HCT116 (cell line): ENCODE data around the gene HECW1. TPM values are rescaled to one million over a fixed set of nuclear protein-coding genes. Genes with fewer than 3 reads are reported as not detected.

Experiments
- ATAC-seq: fragments of 200-7000 bp; cut with Tn5 transposase; 2 replicates; pipeline ENCODE4 v1.9.1; 2020; ENCODE audit warnings: mild to moderate bottlenecking, moderate library complexity
- BruUV-seq: library from RNA; stranded (reverse); fragments of 400-500 nt; replicated peaks from 2 replicates; lab custom pipeline; 2021; lab: Mats Ljungman, UMichigan
- CTCF ChIA-PET: fragments of 300-600 bp; sonication (Branson Sonifier 250); formaldehyde crosslinking; loops from one replicate; lab custom pipeline; 2021; ENCODE audit warnings: antibody characterized with exemption; lab: Charles Lee
- POLR2A ChIA-PET: fragments of 300-600, 350-600 bp; sonication (Branson Sonifier 250); formaldehyde crosslinking; loops from one replicate; lab custom pipeline; 2021; ENCODE audit warnings: antibody characterized with exemption; lab: Charles Lee
- RAD21 ChIA-PET, 2 experiments: fragments of 300-600 bp; sonication (Branson Sonifier 250); formaldehyde crosslinking; loops; one replicate each; lab custom pipeline; 2023; ENCODE audit warnings: low total read pairs in 2 of 2; ENCODE audit not compliant: uncharacterized antibody in 2 of 2, unreplicated experiment in 2 of 2, low non-redundant PET in 1 of 2; lab: Charles Lee
- DNase-seq: peaks from one replicate; pipeline ENCODE4 v3.0.0-alpha.2; 2010; ENCODE audit warnings: low read depth, low spot score
- H2AFZ ChIP-seq: fragments of 200-600 bp; shearing (Covaris generic), sonication (generic); 2 replicates; pipeline ENCODE4 v1.6.1; 2017; ENCODE audit warnings: low read depth, mixed run types, mixed read lengths, antibody characterized with exemption, low read length; ENCODE audit not compliant: poor library complexity, severe bottlenecking
- H3K27ac ChIP-seq: 2 replicates; pipeline ENCODE4 v1.5.1; 2012; ENCODE audit warnings: low read depth, low read length
- H3K27me3 ChIP-seq: fragments of 200-600 bp; sonication (generic); 2 replicates; pipeline ENCODE4 v1.6.1; 2016; ENCODE audit warnings: mixed run types, low read length, mixed read lengths; ENCODE audit not compliant: insufficient read depth
- H3K36me3 ChIP-seq, 2 experiments: fragments of 200-500 bp in 1 of 2; fragments of 200-600 bp in 1 of 2; sonication (Bioruptor generic) in 1 of 2; sonication (generic) in 1 of 2; 2 replicates each; pipeline versions ENCODE4 v1.5.1 to v1.6.1; 2014 to 2016; ENCODE audit warnings: low read length in 2 of 2, inconsistent platforms in 1 of 2, mixed read lengths in 1 of 2, mixed run types in 1 of 2; ENCODE audit not compliant: insufficient read depth in 2 of 2, control insufficient read depth in 1 of 2
- H3K4me1 ChIP-seq, 2 experiments: fragments of 200-600 bp in 1 of 2; sonication (generic) in 1 of 2; 2 replicates each; pipeline versions ENCODE4 v1.5.1 to v1.6.1; 2012 to 2017; ENCODE audit warnings: low read length in 2 of 2, inconsistent platforms in 1 of 2, mild to moderate bottlenecking in 1 of 2, mixed read lengths in 1 of 2, mixed run types in 1 of 2, moderate library complexity in 1 of 2; ENCODE audit not compliant: insufficient read depth in 2 of 2, control insufficient read depth in 1 of 2
- H3K4me2 ChIP-seq: fragments of 200-600 bp; sonication (generic); 2 replicates; pipeline ENCODE4 v1.6.1; 2017; ENCODE audit warnings: mixed run types, low read length, mixed read lengths
- H3K4me3 ChIP-seq, 2 experiments: fragments of 200-600 bp in 1 of 2; sonication (generic) in 1 of 2; replicated peaks in 1 of 2; 2 replicates each; pipeline ENCODE4 v1.5.1; 2011 to 2016; ENCODE audit warnings: low read length in 2 of 2, control low read depth in 1 of 2, low read depth in 1 of 2, mild to moderate bottlenecking in 1 of 2, mixed read lengths in 1 of 2, mixed run types in 1 of 2
- H3K79me2 ChIP-seq: fragments of 200-600 bp; sonication (generic); 2 replicates; pipeline ENCODE4 v1.6.1; 2017; ENCODE audit warnings: mild to moderate bottlenecking, mixed run types, low read length, moderate library complexity, mixed read lengths; ENCODE audit not compliant: insufficient read depth
- H3K9ac ChIP-seq: fragments of 200-600 bp; sonication (generic); 2 replicates; pipeline ENCODE4 v1.6.1; 2016; ENCODE audit warnings: low read length, mixed read lengths
- H3K9me2 ChIP-seq: fragments of 200-600 bp; sonication (generic), shearing (Covaris generic); 2 replicates; pipeline ENCODE4 v1.6.1; 2017; ENCODE audit warnings: mixed run types, mild to moderate bottlenecking, moderate library complexity; ENCODE audit not compliant: insufficient read depth
- H3K9me3 ChIP-seq, 2 experiments: fragments of 200-500 bp in 1 of 2; fragments of 200-600 bp in 1 of 2; sonication (Bioruptor generic) in 1 of 2; sonication (generic) in 1 of 2; 2 replicates each; pipeline ENCODE4 v1.6.1; 2014 to 2017; ENCODE audit warnings: low read length in 2 of 2, mixed read lengths in 2 of 2, inconsistent platforms in 1 of 2, low read depth in 1 of 2, mild to moderate bottlenecking in 1 of 2, mixed run types in 1 of 2, moderate library complexity in 1 of 2; ENCODE audit not compliant: control insufficient read depth in 1 of 2, insufficient read depth in 1 of 2
- H4K20me1 ChIP-seq: fragments of 200-600 bp; sonication (generic), shearing (Covaris generic); 2 replicates; pipeline ENCODE4 v1.6.1; 2017; ENCODE audit warnings: mixed run types, mild to moderate bottlenecking, moderate library complexity; ENCODE audit not compliant: insufficient read depth
- EGR1 ChIP-seq: IDR thresholded peaks from 2 replicates; pipeline ENCODE4 v1.6.1; 2012; ENCODE audit warnings: low read depth
- EZH2 ChIP-seq: fragments of 200-600 bp; sonication (generic); IDR thresholded peaks from 2 replicates; pipeline ENCODE4 v1.6.1; 2017; ENCODE audit warnings: antibody characterized with exemption, mixed run types
- EZH2phosphoT487 ChIP-seq: fragments of 200-600 bp; IDR thresholded peaks from 2 replicates; pipeline ENCODE4 v1.6.1; 2018; ENCODE audit warnings: antibody characterized with exemption, borderline replicate concordance
- FOSL1 ChIP-seq: IDR thresholded peaks from 2 replicates; pipeline ENCODE4 v1.6.1; 2012; ENCODE audit warnings: low read depth
- JUND ChIP-seq: IDR thresholded peaks from 2 replicates; pipeline ENCODE4 v1.6.1; 2012
- POLR2A ChIP-seq: IDR thresholded peaks from 2 replicates; pipeline ENCODE4 v1.7.0; 2011; ENCODE audit warnings: borderline replicate concordance; ENCODE audit not compliant: insufficient read depth, insufficient read length; ENCODE audit errors: extremely low read depth
- POLR2AphosphoS5 ChIP-seq: IDR thresholded peaks from 2 replicates; pipeline ENCODE4 v1.6.1; 2011; ENCODE audit warnings: mild to moderate bottlenecking, low read depth, low read length, moderate library complexity
- SIN3A ChIP-seq: IDR thresholded peaks from 2 replicates; pipeline ENCODE4 v1.6.1; 2012; ENCODE audit warnings: low read depth
- SP1 ChIP-seq: IDR thresholded peaks from 2 replicates; pipeline ENCODE4 v1.6.1; 2012; ENCODE audit warnings: low read depth
- TCF7L2 ChIP-seq: IDR thresholded peaks from 2 replicates; pipeline ENCODE4 v1.7.0; 2011; ENCODE audit warnings: borderline replicate concordance, inconsistent platforms; ENCODE audit not compliant: insufficient read depth, insufficient read length; ENCODE audit errors: extremely low read depth
- YY1 ChIP-seq: IDR thresholded peaks from 2 replicates; pipeline ENCODE4 v1.6.1; 2011; ENCODE audit warnings: low read length, low read depth, moderate library complexity, mild to moderate bottlenecking; ENCODE audit not compliant: insufficient replicate concordance; ENCODE audit errors: extremely low read depth
- intact Hi-C: fragments of 100-400 bp; cut with micrococcal nuclease; formaldehyde crosslinking; loops from 2 replicates; pipeline ENCODE4 v1.10.0; 2022
- total RNA-seq: library from RNA; stranded (reverse); gene quantifications from one replicate; pipeline ENCODE4 v1.2.1, GENCODE V29; 2021; ENCODE audit not compliant: unreplicated experiment
- TF ChIP-seq, protein P1 (sequence below): IDR thresholded peaks from 2 replicates; pipeline ENCODE4 v1.6.1; 2012
- TF ChIP-seq, protein P2 (sequence below): IDR thresholded peaks from 2 replicates; pipeline ENCODE4 v1.6.1; 2011; ENCODE audit warnings: mild to moderate bottlenecking, low read length, moderate library complexity; ENCODE audit not compliant: insufficient replicate concordance; ENCODE audit errors: extremely low read depth
- TF ChIP-seq, protein P3 (sequence below), 3 experiments: fragments of 200-600 bp in 1 of 3; sonication (generic) in 1 of 3; IDR thresholded peaks in 2 of 3; conservative IDR thresholded peaks in 1 of 3; 2 replicates each; pipeline ENCODE4 v1.5.1; 2012 to 2017; ENCODE audit warnings: low read depth in 2 of 3, low read length in 2 of 3, antibody characterized with exemption in 1 of 3, borderline replicate concordance in 1 of 3, control low read depth in 1 of 3, mild to moderate bottlenecking in 1 of 3, mixed read lengths in 1 of 3, mixed run types in 1 of 3, moderate library complexity in 1 of 3; ENCODE audit not compliant: insufficient read depth in 1 of 3
- TF ChIP-seq, protein P4 (sequence below): IDR thresholded peaks from 2 replicates; pipeline ENCODE4 v1.6.1; 2012; ENCODE audit warnings: low read depth

HECW1 gene
- total RNA-seq, 1 experiment from 2014 or later, result 5.6 TPM

DNA sequence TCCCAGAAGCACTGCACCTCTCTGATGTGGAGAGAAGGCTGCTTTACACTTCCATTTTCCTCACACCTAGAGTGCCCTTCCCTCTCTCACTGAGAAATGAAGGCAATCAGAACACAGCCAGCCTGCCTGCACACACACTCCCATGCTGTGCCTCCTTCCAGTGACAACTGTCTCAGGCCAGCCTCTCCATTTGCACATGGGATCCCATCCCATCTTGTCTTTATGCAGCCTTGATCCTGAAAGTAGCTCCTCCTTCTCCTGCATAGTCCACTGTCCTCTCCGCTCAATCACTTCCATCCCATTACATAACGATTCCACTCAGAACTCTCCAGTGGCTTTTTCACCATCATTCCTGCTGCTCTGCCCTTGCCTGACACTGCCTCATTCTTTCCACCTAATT is 266.8 kb downstream of the HECW1 start:
- no peaks in the 10 kb centered on the region for H3K4me1 ChIP-seq
- H3K4me2 ChIP-seq, result no peak overlapping the region
- DNase-seq (no peak), ATAC-seq (no peak)
- intact Hi-C loops, result no loop called here
- no peaks in the 10 kb centered on the region for H3K27me3 ChIP-seq
- H2AFZ ChIP-seq, result no peak overlapping the region
- BruUV-seq, result no TSS peak
- RAD21 ChIA-PET, result no interaction called here
- H4K20me1 ChIP-seq, result no peaks in the 10 kb centered on the region
- no peaks in the 10 kb centered on the region for H3K9me3 ChIP-seq
- H3K36me3 ChIP-seq, result no peaks in the 10 kb centered on the region
- no peak overlapping the region for H3K4me3 ChIP-seq
- no peaks in the 10 kb centered on the region for H3K79me2 ChIP-seq
- no peak overlapping the region for H3K27ac ChIP-seq
- POLR2A ChIA-PET, result no interaction called here
- no peak overlapping the region for H3K9ac ChIP-seq
- CTCF ChIA-PET, result no interaction called here
- TF ChIP-seq TCF7L2 (no peak), EZH2phosphoT487 (no peak), SP1 (no peak), POLR2AphosphoS5 (no peak), YY1 (no peak), FOSL1 (no peak), EZH2 (no peak), EGR1 (no peak), JUND (no peak), POLR2A (no peak), SIN3A (no peak)
- TF ChIP-seq, protein P1, sequence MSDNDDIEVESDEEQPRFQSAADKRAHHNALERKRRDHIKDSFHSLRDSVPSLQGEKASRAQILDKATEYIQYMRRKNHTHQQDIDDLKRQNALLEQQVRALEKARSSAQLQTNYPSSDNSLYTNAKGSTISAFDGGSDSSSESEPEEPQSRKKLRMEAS, result no peak
- TF ChIP-seq, protein P2, sequence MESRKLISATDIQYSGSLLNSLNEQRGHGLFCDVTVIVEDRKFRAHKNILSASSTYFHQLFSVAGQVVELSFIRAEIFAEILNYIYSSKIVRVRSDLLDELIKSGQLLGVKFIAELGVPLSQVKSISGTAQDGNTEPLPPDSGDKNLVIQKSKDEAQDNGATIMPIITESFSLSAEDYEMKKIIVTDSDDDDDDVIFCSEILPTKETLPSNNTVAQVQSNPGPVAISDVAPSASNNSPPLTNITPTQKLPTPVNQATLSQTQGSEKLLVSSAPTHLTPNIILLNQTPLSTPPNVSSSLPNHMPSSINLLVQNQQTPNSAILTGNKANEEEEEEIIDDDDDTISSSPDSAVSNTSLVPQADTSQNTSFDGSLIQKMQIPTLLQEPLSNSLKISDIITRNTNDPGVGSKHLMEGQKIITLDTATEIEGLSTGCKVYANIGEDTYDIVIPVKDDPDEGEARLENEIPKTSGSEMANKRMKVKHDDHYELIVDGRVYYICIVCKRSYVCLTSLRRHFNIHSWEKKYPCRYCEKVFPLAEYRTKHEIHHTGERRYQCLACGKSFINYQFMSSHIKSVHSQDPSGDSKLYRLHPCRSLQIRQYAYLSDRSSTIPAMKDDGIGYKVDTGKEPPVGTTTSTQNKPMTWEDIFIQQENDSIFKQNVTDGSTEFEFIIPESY, result no peak
- TF ChIP-seq, protein P3, sequence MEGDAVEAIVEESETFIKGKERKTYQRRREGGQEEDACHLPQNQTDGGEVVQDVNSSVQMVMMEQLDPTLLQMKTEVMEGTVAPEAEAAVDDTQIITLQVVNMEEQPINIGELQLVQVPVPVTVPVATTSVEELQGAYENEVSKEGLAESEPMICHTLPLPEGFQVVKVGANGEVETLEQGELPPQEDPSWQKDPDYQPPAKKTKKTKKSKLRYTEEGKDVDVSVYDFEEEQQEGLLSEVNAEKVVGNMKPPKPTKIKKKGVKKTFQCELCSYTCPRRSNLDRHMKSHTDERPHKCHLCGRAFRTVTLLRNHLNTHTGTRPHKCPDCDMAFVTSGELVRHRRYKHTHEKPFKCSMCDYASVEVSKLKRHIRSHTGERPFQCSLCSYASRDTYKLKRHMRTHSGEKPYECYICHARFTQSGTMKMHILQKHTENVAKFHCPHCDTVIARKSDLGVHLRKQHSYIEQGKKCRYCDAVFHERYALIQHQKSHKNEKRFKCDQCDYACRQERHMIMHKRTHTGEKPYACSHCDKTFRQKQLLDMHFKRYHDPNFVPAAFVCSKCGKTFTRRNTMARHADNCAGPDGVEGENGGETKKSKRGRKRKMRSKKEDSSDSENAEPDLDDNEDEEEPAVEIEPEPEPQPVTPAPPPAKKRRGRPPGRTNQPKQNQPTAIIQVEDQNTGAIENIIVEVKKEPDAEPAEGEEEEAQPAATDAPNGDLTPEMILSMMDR (IDR thresholded peaks at IDR 0.05 in 2 of 3, conservative IDR thresholded peaks at IDR 0.05 in 1 of 3; ENCODE audit: borderline replicate concordance in 1 of 3, insufficient read depth in 1 of 3, low read depth in 2 of 3, low read length in 2 of 3), result no peak
- TF ChIP-seq, protein P4, sequence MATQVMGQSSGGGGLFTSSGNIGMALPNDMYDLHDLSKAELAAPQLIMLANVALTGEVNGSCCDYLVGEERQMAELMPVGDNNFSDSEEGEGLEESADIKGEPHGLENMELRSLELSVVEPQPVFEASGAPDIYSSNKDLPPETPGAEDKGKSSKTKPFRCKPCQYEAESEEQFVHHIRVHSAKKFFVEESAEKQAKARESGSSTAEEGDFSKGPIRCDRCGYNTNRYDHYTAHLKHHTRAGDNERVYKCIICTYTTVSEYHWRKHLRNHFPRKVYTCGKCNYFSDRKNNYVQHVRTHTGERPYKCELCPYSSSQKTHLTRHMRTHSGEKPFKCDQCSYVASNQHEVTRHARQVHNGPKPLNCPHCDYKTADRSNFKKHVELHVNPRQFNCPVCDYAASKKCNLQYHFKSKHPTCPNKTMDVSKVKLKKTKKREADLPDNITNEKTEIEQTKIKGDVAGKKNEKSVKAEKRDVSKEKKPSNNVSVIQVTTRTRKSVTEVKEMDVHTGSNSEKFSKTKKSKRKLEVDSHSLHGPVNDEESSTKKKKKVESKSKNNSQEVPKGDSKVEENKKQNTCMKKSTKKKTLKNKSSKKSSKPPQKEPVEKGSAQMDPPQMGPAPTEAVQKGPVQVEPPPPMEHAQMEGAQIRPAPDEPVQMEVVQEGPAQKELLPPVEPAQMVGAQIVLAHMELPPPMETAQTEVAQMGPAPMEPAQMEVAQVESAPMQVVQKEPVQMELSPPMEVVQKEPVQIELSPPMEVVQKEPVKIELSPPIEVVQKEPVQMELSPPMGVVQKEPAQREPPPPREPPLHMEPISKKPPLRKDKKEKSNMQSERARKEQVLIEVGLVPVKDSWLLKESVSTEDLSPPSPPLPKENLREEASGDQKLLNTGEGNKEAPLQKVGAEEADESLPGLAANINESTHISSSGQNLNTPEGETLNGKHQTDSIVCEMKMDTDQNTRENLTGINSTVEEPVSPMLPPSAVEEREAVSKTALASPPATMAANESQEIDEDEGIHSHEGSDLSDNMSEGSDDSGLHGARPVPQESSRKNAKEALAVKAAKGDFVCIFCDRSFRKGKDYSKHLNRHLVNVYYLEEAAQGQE, result no peak
- H3K9me2 ChIP-seq, result no peaks in the 10 kb centered on the region
